AG04450 (cell line): Measurements from ENCODE around the gene PPIF. TPM values are rescaled to one million over a fixed set of nuclear protein-coding genes. Genes with fewer than 3 reads are reported as not detected.

ENCODE experiments used
- CTCF ChIA-PET: fragments of 300-600, 350-600 bp; formaldehyde crosslinking; extraction: SDS; loops from one replicate; lab custom pipeline; 2022; ENCODE audit warnings: antibody characterized with exemption, inconsistent platforms; lab: Charles Lee
- POLR2A ChIA-PET: fragments of 350-600 bp; formaldehyde crosslinking; extraction: SDS; loops from one replicate; lab custom pipeline; 2021; ENCODE audit warnings: antibody characterized with exemption, inconsistent platforms; lab: Yijun Ruan, JAX
- DNase-seq: peaks from one replicate; pipeline ENCODE4 v3.0.0-alpha.2; 2011; ENCODE audit warnings: low read depth, low spot score
- H3K27ac ChIP-seq: one replicate; pipeline ENCODE4 v1.5.1; 2012; ENCODE audit warnings: low read depth, low read length, control low read depth
- H3K27me3 ChIP-seq: one replicate; pipeline ENCODE4 v1.6.0; 2012; ENCODE audit warnings: low read length; ENCODE audit not compliant: control insufficient read depth, insufficient read depth
- H3K4me3 ChIP-seq: 2 replicates; pipeline ENCODE4 v1.5.1; 2011; ENCODE audit warnings: mild to moderate bottlenecking, low read depth, low read length, control low read depth
- H3K9me3 ChIP-seq: 2 replicates; pipeline ENCODE4 v1.5.1; 2012; ENCODE audit warnings: low read length; ENCODE audit not compliant: control insufficient read depth, insufficient read depth
- CTCF ChIP-seq: IDR thresholded peaks from 2 replicates; pipeline ENCODE4 v1.5.1; 2011; ENCODE audit warnings: low read depth, low read length, control low read depth, inconsistent platforms
- polyA plus RNA-seq: library from polyadenylated mRNA; depleted of rRNA; stranded (reverse); fragments of >200 nt; gene quantifications from 2 replicates; pipeline ENCODE4 v1.2.3, GENCODE V29; 2011

Gene PPIF
- polyA plus RNA-seq, 1 experiment, result 68.6 TPM

GRCh38 chr10:79339266-79339665 lies 8.0 kb upstream of the PPIF start:
- POLR2A ChIA-PET, result no interaction called here
- H3K4me3 ChIP-seq, result no peak overlapping the region
- H3K9me3 ChIP-seq, result peaks cover 5% of the 10 kb centered on the region
- H3K27ac ChIP-seq, result no peak overlapping the region
- CTCF ChIA-PET, result no interaction called here
- no peak for DNase-seq
- no peak for TF ChIP-seq CTCF
- H3K27me3 ChIP-seq, result no peaks in the 10 kb centered on the region

- ChIA-PET CTCF (no interaction called here), POLR2A (no interaction called here)
- H3K9me3 ChIP-seq, result peaks cover 5% of the 10 kb centered on the region
- DNase-seq, result no peak
- H3K4me3 ChIP-seq, result no peak overlapping the region
- no peak for TF ChIP-seq CTCF
- H3K27ac ChIP-seq, result no peak overlapping the region
- H3K27me3 ChIP-seq, result no peaks in the 10 kb centered on the region
Observed at GRCh38 chr10:79340646-79341244, 6.5 kb upstream of the PPIF start.

DNA sequence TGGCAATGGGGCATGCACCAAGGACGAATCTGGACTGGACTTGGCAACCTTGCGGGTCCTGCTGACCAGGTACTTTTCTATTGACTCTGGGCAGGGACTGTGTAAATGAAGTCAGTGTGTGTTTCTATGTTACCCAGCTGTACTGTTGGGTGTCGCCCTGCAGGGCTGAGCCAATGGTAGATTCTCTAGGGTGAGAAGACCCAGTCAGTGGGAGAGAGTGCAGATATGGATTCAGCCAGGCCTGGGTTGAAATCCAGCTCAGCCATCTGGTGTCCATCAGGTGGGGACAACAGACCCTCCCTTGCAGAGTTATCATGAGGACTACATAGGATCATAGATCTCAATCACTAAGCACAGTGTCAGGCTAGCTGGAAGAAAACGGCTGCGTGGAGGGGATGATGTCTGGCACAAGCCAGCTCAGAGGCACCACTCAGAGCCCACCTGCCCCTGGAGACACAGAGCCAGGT lies 4.9 kb upstream of the PPIF start:
- H3K27ac ChIP-seq, result no peak overlapping the region
- H3K27me3 ChIP-seq, result no peaks in the 10 kb centered on the region
- peaks cover 5% of the 10 kb centered on the region for H3K9me3 ChIP-seq
- no peak for DNase-seq
- CTCF ChIA-PET, result no interaction called here
- no peak overlapping the region for H3K4me3 ChIP-seq
- no peak for TF ChIP-seq CTCF
- POLR2A ChIA-PET, result no interaction called here

GRCh38 chr10:79342811-79343561 lies 4.3 kb upstream of the PPIF start:
- DNase-seq, result no peak
- Histone ChIP-seq H3K4me3 (no peak overlapping the region), H3K27me3 (no peaks in the 10 kb centered on the region), H3K27ac (no peak overlapping the region), H3K9me3 (no peaks in the 10 kb centered on the region; the same call in 1 of the 2 replicates)
- ChIA-PET POLR2A (interaction anchor here (1.0 kb wide), 1 partner anchor 8 kb away, joined by 3 read pairs; no protein-coding TSS in a partner anchor), CTCF (interaction anchor here (0.6 kb wide), 1 partner anchor 15 kb away, joined by 6 read pairs; no protein-coding TSS in a partner anchor)
- no peak for TF ChIP-seq CTCF
